ENCODE results near the gene LRMDA. TPM values are rescaled to one million over a fixed set of nuclear protein-coding genes. Genes with fewer than 3 reads are reported as not detected.
A peak's percentile ranks its signal among the peaks of the same experiment; 100 is the strongest.

Gene LRMDA
- total RNA-seq, 1 experiment from 2014 or later: not detected

DNA sequence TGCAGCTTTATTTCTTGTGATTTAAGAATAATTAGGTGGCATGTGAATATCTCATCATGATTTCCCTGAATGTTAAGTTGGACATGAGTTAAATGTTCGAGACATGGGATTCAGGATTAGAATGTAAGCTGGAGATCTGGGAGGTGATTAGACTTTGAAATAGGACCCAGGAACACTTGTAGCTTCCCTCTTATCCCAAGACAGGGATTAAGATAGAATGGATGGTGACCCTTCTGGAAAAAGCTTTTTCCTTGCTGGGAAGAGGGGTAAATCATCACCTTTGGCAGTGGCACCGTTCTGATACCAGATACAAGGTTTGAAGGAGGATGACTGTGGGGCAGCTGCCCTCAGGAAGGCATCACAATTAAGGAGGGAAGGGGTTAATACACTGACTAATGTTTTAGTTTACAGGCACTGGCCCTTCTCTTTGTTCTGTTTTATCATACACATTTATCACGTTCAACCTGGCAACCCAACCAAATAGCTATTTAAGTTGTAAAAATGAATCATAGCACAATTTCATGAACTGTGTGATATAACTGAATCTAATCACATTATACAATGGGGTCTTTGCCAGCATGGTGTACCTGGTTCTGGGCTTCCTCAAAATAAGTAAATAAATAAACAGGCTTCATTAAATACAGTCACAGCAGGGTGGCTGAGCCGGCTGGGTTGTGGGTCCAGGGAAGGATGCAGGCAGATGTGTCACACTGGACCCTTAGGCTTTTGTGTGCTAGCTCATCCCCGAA is 212.7 kb downstream of the LRMDA start:
- no peak for DNase-seq (ENCODE audit: low read depth)

GRCh38 chr10:75645704-75646103 is 214.3 kb downstream of the LRMDA start:
- no peak for DNase-seq (ENCODE audit: low read depth)

GRCh38 chr10:75646218-75646915 is 214.9 kb downstream of the LRMDA start:
- no peak for DNase-seq (ENCODE audit: low read depth)

- DNase-seq (ENCODE audit: low read depth): no peak
Measured at GRCh38 chr10:75646916-75647315, 215.5 kb downstream of the LRMDA start.

GRCh38 chr10:75647675-75648074 is 216.3 kb downstream of the LRMDA start:
- no peak for DNase-seq (ENCODE audit: low read depth)

- DNase-seq (ENCODE audit: low read depth): no peak
Measured at GRCh38 chr10:75648351-75648750, 216.9 kb downstream of the LRMDA start.

DNA sequence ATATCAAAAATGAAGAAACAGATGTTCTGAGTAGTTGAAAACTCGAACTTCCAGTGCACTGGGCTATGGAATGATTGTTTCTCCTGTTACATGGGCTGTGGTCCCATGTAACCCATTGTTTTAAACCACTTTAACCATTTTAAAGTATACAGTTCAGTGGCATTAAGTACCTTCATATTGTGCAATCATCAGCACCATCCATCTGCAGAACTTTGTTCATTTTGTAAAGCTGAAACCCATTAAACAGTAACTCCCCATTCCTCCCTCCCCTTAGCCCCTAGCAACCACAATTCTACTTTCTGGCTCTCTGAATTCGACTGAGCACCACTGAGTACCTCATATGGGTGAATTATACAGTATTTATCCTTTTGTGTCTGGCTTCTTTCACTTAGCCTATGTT is 217.4 kb downstream of the LRMDA start:
- no peak for DNase-seq (ENCODE audit: low read depth)

GRCh38 chr10:75649466-75649865 is 218.0 kb downstream of the LRMDA start:
- DNase-seq (ENCODE audit: low read depth): no peak

- DNase-seq (ENCODE audit: low read depth): no peak
Measured at GRCh38 chr10:75650648-75651047, 219.2 kb downstream of the LRMDA start.

- DNase-seq (ENCODE audit: low read depth): peak; percentile 13
Measured at GRCh38 chr10:75651417-75651816, 220.0 kb downstream of the LRMDA start.

GRCh38 chr10:75652146-75652740 is 220.8 kb downstream of the LRMDA start:
- DNase-seq (ENCODE audit: low read depth): no peak

GRCh38 chr10:75653761-75654160 is 222.3 kb downstream of the LRMDA start:
- DNase-seq (ENCODE audit: low read depth): no peak

DNA sequence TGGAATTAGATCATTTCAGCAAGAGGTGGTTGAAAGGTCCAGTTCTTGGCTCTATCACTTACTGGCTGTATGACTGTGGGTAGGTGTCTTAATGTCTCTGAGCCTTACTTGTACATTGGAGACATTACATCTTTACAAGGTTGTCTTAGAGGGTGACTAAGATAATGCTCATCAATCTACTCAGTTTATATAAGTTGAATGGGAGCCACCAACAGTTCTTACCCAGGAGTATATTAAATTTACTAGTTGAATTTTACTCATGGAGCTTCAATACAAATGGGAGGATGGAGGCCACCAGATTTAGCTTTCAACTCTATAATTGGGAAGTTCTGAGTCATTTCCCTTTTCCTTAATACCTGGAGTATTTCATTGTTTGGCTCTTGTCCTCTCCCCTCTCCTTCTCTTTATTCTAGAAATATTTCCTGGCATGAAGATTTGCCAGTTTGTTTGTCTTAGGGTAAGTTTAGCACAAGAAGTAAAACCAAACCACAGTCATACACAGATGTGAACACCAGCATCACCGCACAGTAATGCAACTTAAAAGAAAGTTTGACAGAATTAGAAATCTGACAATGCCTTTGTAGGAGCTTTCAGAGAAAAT is 222.8 kb downstream of the LRMDA start:
- peak; percentile 3 for DNase-seq (ENCODE audit: low read depth)

- DNase-seq (ENCODE audit: low read depth): no peak
Measured at GRCh38 chr10:75654772-75655171, 223.3 kb downstream of the LRMDA start.

GRCh38 chr10:75655791-75656451 is 224.5 kb downstream of the LRMDA start:
- DNase-seq (ENCODE audit: low read depth): peak; percentile 54

GRCh38 chr10:75657351-75657750 is 225.9 kb downstream of the LRMDA start:
- no peak for DNase-seq (ENCODE audit: low read depth)

DNA sequence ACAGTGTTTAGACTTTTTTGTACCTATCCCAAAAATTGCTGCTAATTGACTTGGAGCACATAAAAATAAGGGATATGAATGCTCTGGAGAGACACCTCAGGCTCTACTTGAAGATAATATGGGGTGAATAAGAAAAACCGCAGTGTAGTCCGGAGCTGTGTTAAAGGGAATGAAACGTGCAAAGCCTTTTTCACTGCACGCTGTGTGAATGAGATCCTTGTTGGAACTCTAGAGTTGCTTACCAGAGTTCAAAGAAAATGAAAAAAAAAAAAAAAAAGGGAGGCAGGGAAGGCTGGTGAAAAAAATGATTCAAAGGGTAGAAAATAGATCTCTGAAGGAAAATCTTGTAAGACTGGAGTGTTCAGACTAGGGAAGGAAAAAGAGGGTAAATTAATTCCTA is 226.6 kb downstream of the LRMDA start:
- no peak for DNase-seq (ENCODE audit: low read depth)

GRCh38 chr10:75658496-75658895 is 227.1 kb downstream of the LRMDA start:
- DNase-seq (ENCODE audit: low read depth): no peak

- no peak for DNase-seq (ENCODE audit: low read depth)
Measured at GRCh38 chr10:75658915-75659314, 227.5 kb downstream of the LRMDA start.

DNA sequence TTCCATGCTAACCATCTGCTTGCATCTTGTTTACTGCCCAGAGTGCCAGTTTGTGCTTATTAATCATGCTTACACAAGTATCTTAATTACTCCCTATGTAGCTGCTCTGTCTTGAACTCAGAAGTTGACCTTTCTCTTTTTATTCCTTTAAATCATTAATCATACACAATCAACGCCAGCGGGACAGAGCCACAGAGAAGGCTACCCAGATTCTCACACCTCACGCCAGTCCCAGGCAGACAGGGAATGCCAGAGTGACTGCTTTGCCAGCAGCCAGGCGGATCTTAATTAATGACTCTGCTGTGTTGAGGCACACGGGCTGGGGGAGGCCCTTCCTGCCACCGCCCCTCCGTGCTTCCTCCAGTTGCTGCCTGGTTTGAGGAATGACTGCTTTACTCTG is 229.4 kb downstream of the LRMDA start:
- DNase-seq (ENCODE audit: low read depth): no peak

GRCh38 chr10:75662715-75663114 is 231.3 kb downstream of the LRMDA start:
- DNase-seq (ENCODE audit: low read depth): no peak

All from Daoy (cell line).